K562 (cell line): ENCODE data around the gene MDK. TPM values are rescaled to one million over a fixed set of nuclear protein-coding genes. Genes with fewer than 3 reads are reported as not detected.

Experiments
- ETV6 ChIP-seq, 3 experiments: fragments of 150-350 bp in 1 of 3; sonication (generic) in 1 of 3; formaldehyde crosslinking in 1 of 3; IDR thresholded peaks; 2 replicates each; pipeline versions ENCODE4 v1.6.1 to v1.8.0; 2014 to 2022; ENCODE audit warnings: borderline replicate concordance in 2 of 3, low read depth in 2 of 3, antibody characterized with exemption in 1 of 3, low read length in 1 of 3, mild to moderate bottlenecking in 1 of 3, missing genetic modification reagents in 1 of 3
- GATA2 ChIP-seq: sonication (generic); formaldehyde crosslinking; IDR thresholded peaks from 2 replicates; pipeline ENCODE4 v1.4.0; 2020; ENCODE audit warnings: mild to moderate bottlenecking, missing genetic modification reagents
- HDAC6 ChIP-seq: IDR thresholded peaks from 2 replicates; pipeline ENCODE4 v1.6.1; 2012; ENCODE audit warnings: low read depth, mild to moderate bottlenecking, control low read depth, inconsistent platforms, low read length, moderate library complexity
- PRPF4 ChIP-seq: fragments of 200-400 bp; formaldehyde crosslinking; IDR thresholded peaks from one replicate; pipeline ENCODE4 v1.6.1; 2017; ENCODE audit warnings: low read length, low read depth, mild to moderate bottlenecking; ENCODE audit not compliant: insufficient read depth, poor library complexity, severe bottlenecking
- RBM15 ChIP-seq: fragments of 200-400 bp; formaldehyde crosslinking; IDR thresholded peaks from 2 replicates; pipeline ENCODE4 v1.6.1; 2018; ENCODE audit warnings: mild to moderate bottlenecking, low read length, moderate library complexity; ENCODE audit not compliant: insufficient read depth
- TEAD2 ChIP-seq: fragments of 450-650 bp; IDR thresholded peaks from 2 replicates; pipeline ENCODE4 v1.6.1; 2016; ENCODE audit warnings: missing genetic modification characterization, control low read depth, missing compliant biosample characterization
- THAP7 ChIP-seq: fragments of 250-450 bp; sonication (Bioruptor Pico); IDR thresholded peaks from 2 replicates; pipeline ENCODE4 v1.5.0; 2021
- YY1 ChIP-seq, 3 experiments: IDR thresholded peaks; 2 replicates each; pipeline ENCODE4 v1.6.1; 2011; ENCODE audit warnings: low read length in 2 of 3, mild to moderate bottlenecking in 2 of 3, moderate library complexity in 2 of 3, borderline replicate concordance in 1 of 3, control low read depth in 1 of 3, low read depth in 1 of 3; ENCODE audit not compliant: insufficient read depth in 3 of 3, insufficient replicate concordance in 2 of 3, control insufficient read depth in 1 of 3, insufficient read length in 1 of 3; ENCODE audit errors: extremely low read depth in 1 of 3
- ZNF395 ChIP-seq: fragments of 200-800 bp; sonication (Bioruptor generic); IDR thresholded peaks from 2 replicates; pipeline ENCODE4 v1.6.1; 2017; ENCODE audit warnings: missing genetic modification characterization, missing compliant biosample characterization
- ZNF445 ChIP-seq: fragments of 250-450 bp; sonication (Bioruptor Pico); IDR thresholded peaks from 2 replicates; pipeline ENCODE4 v1.4.0; 2020; ENCODE audit warnings: low read depth, mild to moderate bottlenecking, moderate library complexity
- polyA plus RNA-seq, 8 experiments: library from polyadenylated mRNA; depleted of rRNA in 4 of 8; stranded (reverse) in 5 of 8; unstranded in 3 of 8; fragments of >200 nt; fragmentation: Nextera tagmentation in 2 of 8; fragmentation: Illumina TruSeq in 1 of 8; extraction: Ambion mirVana in 2 of 8; extraction: Trizol in 1 of 8; gene quantifications; 2 replicates each; pipeline versions ENCODE4 v1.2.1 to v1.2.3, GENCODE V29; 2011 to 2014; ENCODE audit warnings: inconsistent platforms in 1 of 8, missing spikeins in 1 of 8
- total RNA-seq, 7 experiments: library from RNA; depleted of rRNA in 6 of 7; stranded (reverse); fragments of >200 nt in 6 of 7; fragmentation: Illumina TruSeq in 2 of 7; extraction: Trizol in 2 of 7; gene quantifications; 2 replicates each; pipeline versions ENCODE4 v1.2.1 to v1.2.3, GENCODE V29; 2011 to 2021; ENCODE audit warnings: low replicate concordance in 1 of 7
- TF ChIP-seq, protein P1 (sequence below): fragments of 200-600 bp; sonication (generic); IDR thresholded peaks from one replicate; pipeline ENCODE4 v1.6.1; 2012; ENCODE audit warnings: mild to moderate bottlenecking, low read depth, low read length, inconsistent platforms

Gene MDK
- total and polyA plus RNA-seq, 9 of the 15 experiments (the other 6 are each of a cell fraction or from before 2014, with no cell fraction given), result 20.7 to 700 (median 350) TPM

- TF ChIP-seq THAP7 (CRISPR knock-in tag) (no peak), GATA2 (CRISPR knock-in tag) (no peak), HDAC6 (no peak), PRPF4 (no peak), RBM15 (no peak), TEAD2 (tag) (no peak), ZNF395 (CRISPR knock-in tag) (no peak), ZNF445 (no peak), ETV6 (IDR thresholded peaks at IDR 0.05; ENCODE audit: borderline replicate concordance in 1 of 2, low read depth in 2 of 2, low read length in 1 of 2) (no peak), ETV6 (CRISPR knock-in tag; IDR thresholded peaks at IDR 0.05; ENCODE audit: borderline replicate concordance) (no peak), YY1 (IDR thresholded peaks at IDR 0.05; ENCODE audit: borderline replicate concordance in 1 of 3, control insufficient read depth in 1 of 3, extremely low read depth in 1 of 3, insufficient read depth in 3 of 3, insufficient read length in 1 of 3, insufficient replicate concordance in 2 of 3, low read depth in 1 of 3, low read length in 2 of 3) (peak in 1 of 3 experiments; percentile 55)
- TF ChIP-seq, protein P1, sequence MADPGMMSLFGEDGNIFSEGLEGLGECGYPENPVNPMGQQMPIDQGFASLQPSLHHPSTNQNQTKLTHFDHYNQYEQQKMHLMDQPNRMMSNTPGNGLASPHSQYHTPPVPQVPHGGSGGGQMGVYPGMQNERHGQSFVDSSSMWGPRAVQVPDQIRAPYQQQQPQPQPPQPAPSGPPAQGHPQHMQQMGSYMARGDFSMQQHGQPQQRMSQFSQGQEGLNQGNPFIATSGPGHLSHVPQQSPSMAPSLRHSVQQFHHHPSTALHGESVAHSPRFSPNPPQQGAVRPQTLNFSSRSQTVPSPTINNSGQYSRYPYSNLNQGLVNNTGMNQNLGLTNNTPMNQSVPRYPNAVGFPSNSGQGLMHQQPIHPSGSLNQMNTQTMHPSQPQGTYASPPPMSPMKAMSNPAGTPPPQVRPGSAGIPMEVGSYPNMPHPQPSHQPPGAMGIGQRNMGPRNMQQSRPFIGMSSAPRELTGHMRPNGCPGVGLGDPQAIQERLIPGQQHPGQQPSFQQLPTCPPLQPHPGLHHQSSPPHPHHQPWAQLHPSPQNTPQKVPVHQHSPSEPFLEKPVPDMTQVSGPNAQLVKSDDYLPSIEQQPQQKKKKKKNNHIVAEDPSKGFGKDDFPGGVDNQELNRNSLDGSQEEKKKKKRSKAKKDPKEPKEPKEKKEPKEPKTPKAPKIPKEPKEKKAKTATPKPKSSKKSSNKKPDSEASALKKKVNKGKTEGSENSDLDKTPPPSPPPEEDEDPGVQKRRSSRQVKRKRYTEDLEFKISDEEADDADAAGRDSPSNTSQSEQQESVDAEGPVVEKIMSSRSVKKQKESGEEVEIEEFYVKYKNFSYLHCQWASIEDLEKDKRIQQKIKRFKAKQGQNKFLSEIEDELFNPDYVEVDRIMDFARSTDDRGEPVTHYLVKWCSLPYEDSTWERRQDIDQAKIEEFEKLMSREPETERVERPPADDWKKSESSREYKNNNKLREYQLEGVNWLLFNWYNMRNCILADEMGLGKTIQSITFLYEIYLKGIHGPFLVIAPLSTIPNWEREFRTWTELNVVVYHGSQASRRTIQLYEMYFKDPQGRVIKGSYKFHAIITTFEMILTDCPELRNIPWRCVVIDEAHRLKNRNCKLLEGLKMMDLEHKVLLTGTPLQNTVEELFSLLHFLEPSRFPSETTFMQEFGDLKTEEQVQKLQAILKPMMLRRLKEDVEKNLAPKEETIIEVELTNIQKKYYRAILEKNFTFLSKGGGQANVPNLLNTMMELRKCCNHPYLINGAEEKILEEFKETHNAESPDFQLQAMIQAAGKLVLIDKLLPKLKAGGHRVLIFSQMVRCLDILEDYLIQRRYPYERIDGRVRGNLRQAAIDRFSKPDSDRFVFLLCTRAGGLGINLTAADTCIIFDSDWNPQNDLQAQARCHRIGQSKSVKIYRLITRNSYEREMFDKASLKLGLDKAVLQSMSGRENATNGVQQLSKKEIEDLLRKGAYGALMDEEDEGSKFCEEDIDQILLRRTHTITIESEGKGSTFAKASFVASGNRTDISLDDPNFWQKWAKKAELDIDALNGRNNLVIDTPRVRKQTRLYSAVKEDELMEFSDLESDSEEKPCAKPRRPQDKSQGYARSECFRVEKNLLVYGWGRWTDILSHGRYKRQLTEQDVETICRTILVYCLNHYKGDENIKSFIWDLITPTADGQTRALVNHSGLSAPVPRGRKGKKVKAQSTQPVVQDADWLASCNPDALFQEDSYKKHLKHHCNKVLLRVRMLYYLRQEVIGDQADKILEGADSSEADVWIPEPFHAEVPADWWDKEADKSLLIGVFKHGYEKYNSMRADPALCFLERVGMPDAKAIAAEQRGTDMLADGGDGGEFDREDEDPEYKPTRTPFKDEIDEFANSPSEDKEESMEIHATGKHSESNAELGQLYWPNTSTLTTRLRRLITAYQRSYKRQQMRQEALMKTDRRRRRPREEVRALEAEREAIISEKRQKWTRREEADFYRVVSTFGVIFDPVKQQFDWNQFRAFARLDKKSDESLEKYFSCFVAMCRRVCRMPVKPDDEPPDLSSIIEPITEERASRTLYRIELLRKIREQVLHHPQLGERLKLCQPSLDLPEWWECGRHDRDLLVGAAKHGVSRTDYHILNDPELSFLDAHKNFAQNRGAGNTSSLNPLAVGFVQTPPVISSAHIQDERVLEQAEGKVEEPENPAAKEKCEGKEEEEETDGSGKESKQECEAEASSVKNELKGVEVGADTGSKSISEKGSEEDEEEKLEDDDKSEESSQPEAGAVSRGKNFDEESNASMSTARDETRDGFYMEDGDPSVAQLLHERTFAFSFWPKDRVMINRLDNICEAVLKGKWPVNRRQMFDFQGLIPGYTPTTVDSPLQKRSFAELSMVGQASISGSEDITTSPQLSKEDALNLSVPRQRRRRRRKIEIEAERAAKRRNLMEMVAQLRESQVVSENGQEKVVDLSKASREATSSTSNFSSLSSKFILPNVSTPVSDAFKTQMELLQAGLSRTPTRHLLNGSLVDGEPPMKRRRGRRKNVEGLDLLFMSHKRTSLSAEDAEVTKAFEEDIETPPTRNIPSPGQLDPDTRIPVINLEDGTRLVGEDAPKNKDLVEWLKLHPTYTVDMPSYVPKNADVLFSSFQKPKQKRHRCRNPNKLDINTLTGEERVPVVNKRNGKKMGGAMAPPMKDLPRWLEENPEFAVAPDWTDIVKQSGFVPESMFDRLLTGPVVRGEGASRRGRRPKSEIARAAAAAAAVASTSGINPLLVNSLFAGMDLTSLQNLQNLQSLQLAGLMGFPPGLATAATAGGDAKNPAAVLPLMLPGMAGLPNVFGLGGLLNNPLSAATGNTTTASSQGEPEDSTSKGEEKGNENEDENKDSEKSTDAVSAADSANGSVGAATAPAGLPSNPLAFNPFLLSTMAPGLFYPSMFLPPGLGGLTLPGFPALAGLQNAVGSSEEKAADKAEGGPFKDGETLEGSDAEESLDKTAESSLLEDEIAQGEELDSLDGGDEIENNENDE, result no peak
These were observed 29.2 kb upstream of the MDK start (continued) for GRCh38 chr11:46352063-46352841.
